ENCODE measurements around the gene HOXD11. TPM values are rescaled to one million over a fixed set of nuclear protein-coding genes. Genes with fewer than 3 reads are reported as not detected.

The HOXD11 gene
- total and polyA plus RNA-seq, 2 of the 13 experiments (the other 11 are each of a cell fraction or from before 2014, with no cell fraction given) = not detected

DNA sequence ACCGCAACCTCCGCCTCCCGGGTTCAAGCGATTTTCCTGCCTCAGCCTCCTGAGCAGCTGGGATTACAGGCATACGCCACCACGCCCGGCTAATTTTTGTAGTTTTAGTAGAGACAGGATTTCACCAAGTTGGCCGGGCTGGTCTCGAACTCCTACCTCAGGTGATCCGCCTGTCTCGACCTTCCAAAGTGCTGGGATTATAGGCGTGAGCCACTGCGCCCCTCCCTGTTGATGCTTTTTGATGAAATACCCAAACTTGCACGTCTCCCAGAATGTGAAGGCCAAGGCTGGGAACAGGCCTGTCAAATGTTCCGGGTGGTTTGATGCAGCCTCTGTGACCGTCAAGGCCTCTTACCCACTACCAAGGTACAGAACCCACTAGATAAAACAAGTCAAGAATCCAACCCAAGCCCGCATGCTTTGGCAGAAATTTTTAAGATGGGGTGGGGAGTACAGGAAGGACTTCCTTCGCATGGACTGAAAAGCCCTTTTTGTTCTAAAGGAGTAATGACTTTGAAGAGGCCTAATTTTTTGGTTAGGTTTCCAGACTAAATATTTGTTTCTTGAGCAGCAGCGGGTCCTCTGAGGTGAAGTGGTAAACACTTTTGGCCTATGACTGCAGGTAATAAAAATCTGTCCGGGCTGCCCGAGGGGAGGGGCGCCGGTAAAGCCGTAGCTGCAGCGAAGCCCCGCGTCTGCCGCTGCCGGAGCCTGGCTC lies 19.6 kb upstream of the HOXD11 start:
- WGBS (ENCODE audit: low lambda C conversion rate) = 55% methylated on average over 22 of the region's 29 CpGs
- 0 out of 2 replicates have a peak, but pooled peaks have one; percentile 10 for TF ChIP-seq TEAD2 (CRISPR knock-in tag; IDR thresholded peaks at IDR 0.05)
- TF ChIP-seq ZNF501 (CRISPR knock-in tag; IDR thresholded peaks at IDR 0.05) = peak; percentile 79; the same call in 1 of the 2 replicates
- no peak for TF ChIP-seq PBX2 (CRISPR knock-in tag; IDR thresholded peaks at IDR 0.05)
- TF ChIP-seq TCF7 (IDR thresholded peaks at IDR 0.05; ENCODE audit: low read depth) = no peak
- 0 out of 2 replicates have a peak, but pooled peaks have one; percentile 5 for TF ChIP-seq HOXA5 (CRISPR knock-in tag; IDR thresholded peaks at IDR 0.05)
- TF ChIP-seq ZNF224 (CRISPR knock-in tag; IDR thresholded peaks at IDR 0.05) = peak; percentile 43; the same call in 1 of the 2 replicates
- H3K27me3 ChIP-seq (ENCODE audit: control insufficient read depth in 1 of 2, insufficient read depth in 2 of 2, low read length in 2 of 2) = peaks cover 17 to 96% of the 10 kb centered on the region in 2 experiments
- in situ Hi-C loops (cut with HindIII; ENCODE audit: extremely low pct_ligation_motif_present, low pct_unique_long_range_greater_than_20kb) (no loop called here), intact Hi-C loops (cut with micrococcal nuclease; ENCODE audit: unreplicated experiment) (loop anchor here (1.0 to 2.0 kb wide), 4 partner anchors 86 to 721 kb away; no protein-coding TSS in a partner anchor)
- H3K9me3 ChIP-seq (ENCODE audit: low read length) = no peaks in the 10 kb centered on the region
- H3K4me2 ChIP-seq (ENCODE audit: low read depth, low read length) = peak overlapping the region; percentile 91
- no peak for DNase-seq (ENCODE audit: low spot score)
- H3K36me3 ChIP-seq (replicated peaks in 1 of 2; ENCODE audit: control insufficient read depth in 1 of 2, insufficient read depth in 2 of 2, low read length in 2 of 2) = no peaks in the 10 kb centered on the region
- no peak for FAIRE-seq
- H3K4me3 ChIP-seq (replicated peaks in 1 of 3; ENCODE audit: insufficient read depth in 1 of 3, low read depth in 2 of 3, low read length in 3 of 3) = peak overlapping the region; percentile 36 to 75 (median 51); a peak in 5 of 6 replicates
- H4K20me1 ChIP-seq (ENCODE audit: insufficient read depth, low read length) = no peaks in the 10 kb centered on the region
- no TSS peak for BruUV-seq (replicated peaks)
- ChIA-PET CTCF (ENCODE audit: low intra/inter-chr PET ratio, low total read pairs) (interaction anchor here (1.2 to 2.1 kb wide), 4 partner anchors 397 to 721 kb away, joined by 7 to 26 read pairs (median 14); no protein-coding TSS in a partner anchor), POLR2A (no interaction called here)
- H3K4me1 ChIP-seq (ENCODE audit: insufficient read depth, low read length) = peaks cover 25% of the 10 kb centered on the region
- no peak overlapping the region for H2AFZ ChIP-seq (ENCODE audit: low read length)
- no peak; the same call in 2 of the 3 replicates for ATAC-seq
- no peaks in the 10 kb centered on the region for H3K79me2 ChIP-seq (ENCODE audit: insufficient read depth, low read length)
- no peak overlapping the region for H3K9ac ChIP-seq (ENCODE audit: insufficient read depth, low read depth, low read length)
- H3K27ac ChIP-seq (ENCODE audit: extremely low read length, insufficient read depth, low read length) = no peak overlapping the region
